IPS DF 4.7 (cell line): ENCODE results near the gene GHRH.

ENCODE experiments used
- DNase-seq: peaks from one replicate; pipeline ENCODE4 v3.0.0-alpha.2; 2013; ENCODE audit warnings: low spot score; ENCODE audit errors: extremely low read depth

Gene GHRH

GRCh38 chr20:37207171-37207570 lies 54.4 kb downstream of the GHRH start:
- no peak for DNase-seq

DNA sequence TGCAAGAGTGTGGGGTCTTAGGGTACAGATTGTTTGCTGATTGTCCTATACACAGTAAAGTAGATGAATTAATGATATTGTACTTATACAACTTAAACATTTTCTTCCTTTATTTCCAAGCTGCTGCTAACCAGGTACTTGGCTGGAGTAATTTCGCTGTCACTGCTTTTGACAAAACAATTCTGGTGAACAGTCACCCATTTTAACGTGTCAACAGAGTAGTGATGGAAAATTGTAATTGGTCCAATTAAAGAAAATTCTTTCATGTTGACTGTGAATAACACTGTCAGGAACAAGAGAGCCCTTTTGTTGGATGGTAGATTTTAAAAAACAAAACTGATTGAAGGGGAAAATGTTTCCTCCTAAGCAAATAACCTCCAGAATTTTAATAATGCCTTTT lies 55.8 kb downstream of the GHRH start:
- no peak for DNase-seq

GRCh38 chr20:37205130-37205529 lies 56.5 kb downstream of the GHRH start:
- DNase-seq: no peak

GRCh38 chr20:37204056-37204455 lies 57.6 kb downstream of the GHRH start:
- no peak for DNase-seq

- DNase-seq: no peak
Measured at GRCh38 chr20:37202267-37202943, 59.2 kb downstream of the GHRH start.

DNA sequence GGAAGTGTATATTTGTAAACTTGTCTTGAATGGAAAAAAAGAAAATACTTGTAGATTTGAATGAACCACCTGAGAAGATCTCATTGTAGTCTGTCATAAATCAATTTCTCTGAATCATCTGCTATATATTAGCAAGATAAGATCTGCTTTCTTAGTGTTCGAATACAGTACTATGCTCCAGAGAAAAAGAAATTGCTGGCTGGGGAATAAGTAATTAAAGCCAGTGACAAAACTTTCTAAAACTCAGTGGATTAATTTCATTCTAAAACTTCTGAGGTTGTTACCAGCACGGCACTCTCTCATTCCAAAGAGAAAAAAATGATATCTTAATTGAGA lies 59.8 kb downstream of the GHRH start:
- DNase-seq: no peak
